Mucosa of descending colon (tissue), 3 donors: ENCODE measurements around the gene NOXA1. TPM values are rescaled to one million over a fixed set of nuclear protein-coding genes. Genes with fewer than 3 reads are reported as not detected.

Experiments
- ATAC-seq: fragments of 200-7000 bp; cut with Tn5 transposase; one replicate; pipeline ENCODE4 v1.9.1; 2020; ENCODE audit warnings: mild to moderate bottlenecking, moderate library complexity
- DNase-seq, 3 donors: peaks; one replicate each; pipeline ENCODE4 v3.0.0-alpha.2; 2020
- H3K36me3 ChIP-seq: fragments of 200-600 bp; one replicate; pipeline ENCODE4 v1.8.0; 2021; ENCODE audit warnings: low read depth, mild to moderate bottlenecking
- H3K4me1 ChIP-seq: fragments of 200-600 bp; one replicate; pipeline ENCODE4 v1.8.0; 2021; ENCODE audit warnings: low read depth, mild to moderate bottlenecking
- H3K4me3 ChIP-seq: fragments of 200-600 bp; one replicate; pipeline ENCODE4 v1.8.0; 2021; ENCODE audit warnings: mild to moderate bottlenecking
- H3K9me3 ChIP-seq: fragments of 200-600 bp; one replicate; pipeline ENCODE4 v1.8.0; 2021; ENCODE audit warnings: mild to moderate bottlenecking
- intact Hi-C, 2 donors: fragments of 100-400 bp; cut with DNase I in 1 of 2; cut with micrococcal nuclease in 1 of 2; formaldehyde crosslinking; loops; one replicate each; pipeline versions ENCODE4 v1.11.0 to v1.11.1; 2022; cut with DNase I, micrococcal nuclease
- total RNA-seq, 3 donors: library from RNA; stranded (reverse); fragmentation: NEBNext Ultra II Directional in 2 of 3; extraction: Animal tissue kit (Norgen Biotek cat#: 25700) in 2 of 3; gene quantifications; one replicate each; pipeline versions ENCODE4 v1.2.1 to v1.2.4, GENCODE V29; 2021 to 2023
- TF ChIP-seq, protein P1 (sequence below): fragments of 200-600 bp; IDR thresholded peaks from one replicate; pipeline ENCODE4 v1.8.0; 2022; ENCODE audit warnings: antibody characterized with exemption, mild to moderate bottlenecking
- donor health status: DM: no; HTN: no; CAD: no; lungs with moderate emphysema.
- donor health status: DM: no; HTN: no; CAD: no.
- donor health status: DM: no; HTN: yes; CAD: no.

Gene NOXA1
- total RNA-seq, 3 donors from 2014 or later, result 18.0 to 41.5 (median 27.2) TPM

DNA sequence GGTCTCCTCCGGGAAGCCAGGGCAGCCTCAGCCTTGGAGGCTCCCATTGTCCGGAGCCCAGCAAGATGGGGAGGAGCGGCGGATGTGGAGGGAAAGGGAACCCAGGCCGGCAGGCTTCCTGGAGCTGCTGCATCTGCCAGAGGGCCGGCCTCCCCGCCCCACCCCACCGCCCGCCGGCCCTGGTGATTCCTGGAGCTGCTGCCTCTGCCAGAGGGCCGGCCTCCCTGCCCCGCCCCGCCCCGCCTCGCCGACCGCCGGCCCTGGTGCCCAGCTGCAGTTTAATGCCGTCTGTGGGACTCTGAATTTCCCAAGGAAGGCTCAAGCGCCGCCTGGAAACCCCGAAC is 31.8 kb upstream of the NOXA1 start:
- intact Hi-C loops, result no loop called here
- DNase-seq, result peak; percentile 84 to 90 (median 87)
- no peaks in the 10 kb centered on the region for H3K36me3 ChIP-seq
- H3K4me3 ChIP-seq, result no peak overlapping the region
- H3K9me3 ChIP-seq, result no peaks in the 10 kb centered on the region
- peak; percentile 91 for ATAC-seq
- peaks cover 18% of the 10 kb centered on the region for H3K4me1 ChIP-seq
- TF ChIP-seq, protein P1, sequence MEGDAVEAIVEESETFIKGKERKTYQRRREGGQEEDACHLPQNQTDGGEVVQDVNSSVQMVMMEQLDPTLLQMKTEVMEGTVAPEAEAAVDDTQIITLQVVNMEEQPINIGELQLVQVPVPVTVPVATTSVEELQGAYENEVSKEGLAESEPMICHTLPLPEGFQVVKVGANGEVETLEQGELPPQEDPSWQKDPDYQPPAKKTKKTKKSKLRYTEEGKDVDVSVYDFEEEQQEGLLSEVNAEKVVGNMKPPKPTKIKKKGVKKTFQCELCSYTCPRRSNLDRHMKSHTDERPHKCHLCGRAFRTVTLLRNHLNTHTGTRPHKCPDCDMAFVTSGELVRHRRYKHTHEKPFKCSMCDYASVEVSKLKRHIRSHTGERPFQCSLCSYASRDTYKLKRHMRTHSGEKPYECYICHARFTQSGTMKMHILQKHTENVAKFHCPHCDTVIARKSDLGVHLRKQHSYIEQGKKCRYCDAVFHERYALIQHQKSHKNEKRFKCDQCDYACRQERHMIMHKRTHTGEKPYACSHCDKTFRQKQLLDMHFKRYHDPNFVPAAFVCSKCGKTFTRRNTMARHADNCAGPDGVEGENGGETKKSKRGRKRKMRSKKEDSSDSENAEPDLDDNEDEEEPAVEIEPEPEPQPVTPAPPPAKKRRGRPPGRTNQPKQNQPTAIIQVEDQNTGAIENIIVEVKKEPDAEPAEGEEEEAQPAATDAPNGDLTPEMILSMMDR, result no peak

DNA sequence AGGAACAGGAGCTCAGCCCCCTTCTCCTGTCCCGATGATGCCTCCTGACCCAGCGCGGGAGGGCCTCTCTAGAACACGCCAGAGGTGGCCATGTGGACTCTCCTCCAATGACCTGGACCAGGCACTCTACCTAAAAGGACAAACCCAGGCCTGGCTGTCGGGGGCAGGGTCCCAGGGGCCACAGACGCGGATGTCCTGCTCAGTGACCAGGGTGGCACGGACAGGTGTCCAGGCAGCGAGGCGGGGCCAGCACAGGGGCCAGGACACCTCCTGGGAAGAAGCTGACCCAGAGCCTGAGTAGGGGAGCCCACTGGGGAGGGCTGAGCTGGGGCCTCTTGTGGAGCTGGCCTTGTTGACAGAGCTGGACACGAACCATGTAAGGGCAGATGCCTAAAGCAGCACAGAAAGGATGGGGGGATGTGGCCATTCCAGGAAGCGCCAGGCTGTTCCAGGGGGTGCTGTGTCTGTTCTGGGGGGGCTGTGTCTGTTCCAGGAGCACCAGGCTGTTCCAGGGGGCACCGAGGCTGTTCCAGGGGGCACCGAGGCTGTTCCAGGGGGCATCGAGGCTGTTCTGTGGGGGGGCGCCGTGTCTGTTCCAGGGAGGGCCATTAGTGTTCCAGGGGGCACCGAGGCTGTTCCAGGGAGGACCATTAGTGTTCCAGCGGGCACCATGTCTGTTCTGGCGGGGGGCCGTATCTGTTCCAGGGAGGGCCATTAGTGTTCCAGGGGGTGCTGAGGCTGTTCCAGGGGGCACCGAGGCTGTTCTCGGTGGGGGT is 30.8 kb upstream of the NOXA1 start:
- no peaks in the 10 kb centered on the region for H3K9me3 ChIP-seq
- ATAC-seq, result no peak

DNA sequence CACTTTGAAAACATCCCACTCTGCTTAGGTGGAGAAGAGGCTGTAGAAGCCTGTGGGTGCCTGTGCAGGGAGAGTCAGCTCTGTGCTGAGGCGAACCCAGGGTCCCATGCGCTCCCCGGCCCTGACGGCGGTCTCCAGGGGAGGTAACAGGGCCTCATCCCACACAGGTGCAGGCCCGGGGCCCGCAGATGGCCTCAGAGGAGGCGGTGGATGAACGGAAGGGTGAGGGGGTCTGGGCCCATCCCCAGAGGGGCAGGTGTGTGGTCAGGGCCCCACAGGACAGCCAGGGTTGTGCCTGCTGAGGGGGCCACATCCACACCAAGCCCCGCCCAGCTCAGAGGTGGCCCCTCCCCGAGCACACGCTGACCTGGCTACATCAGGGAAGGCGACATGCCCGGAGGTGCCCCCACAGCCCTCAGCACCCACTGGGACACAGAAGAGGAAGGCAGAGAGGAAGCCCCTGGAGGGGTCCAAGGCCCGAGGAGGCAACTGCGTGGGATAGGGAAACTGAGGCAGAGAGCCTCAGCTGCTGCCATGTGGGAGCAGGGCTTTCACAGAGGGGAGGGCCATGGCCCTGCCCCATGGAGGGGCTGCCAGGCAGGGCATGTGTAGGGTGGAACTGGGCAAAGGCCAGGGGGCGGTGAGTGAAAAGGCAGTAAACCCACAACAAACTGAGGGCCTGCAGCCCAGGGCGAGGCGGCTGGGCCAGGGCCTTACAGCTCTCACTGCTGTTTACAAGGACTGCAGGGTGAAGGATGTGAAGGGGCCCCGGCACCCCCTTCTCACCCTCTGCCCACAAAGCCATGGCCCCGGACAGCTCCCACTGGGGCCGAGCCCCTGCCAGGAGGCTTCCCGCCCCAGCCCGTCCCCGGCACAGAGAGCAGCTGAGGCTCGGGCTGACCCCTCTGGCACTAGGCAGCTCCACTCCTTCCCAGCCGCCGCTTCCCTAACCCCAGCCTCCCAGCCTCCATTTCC is 29.7 kb upstream of the NOXA1 start:
- Histone ChIP-seq H3K4me3 (no peak overlapping the region), H3K36me3 (no peaks in the 10 kb centered on the region), H3K9me3 (no peaks in the 10 kb centered on the region), H3K4me1 (peaks cover 16% of the 10 kb centered on the region)
- no peak for ATAC-seq
- no peak for DNase-seq
- intact Hi-C loops, result no loop called here
- TF ChIP-seq, protein P1, result no peak

More for the DNA sequence above, 30.8 kb upstream of the NOXA1 start:
- no peak for DNase-seq
- Histone ChIP-seq H3K4me1 (peaks cover 16% of the 10 kb centered on the region), H3K36me3 (no peaks in the 10 kb centered on the region), H3K4me3 (no peak overlapping the region)
- TF ChIP-seq, protein P1, result no peak
- intact Hi-C loops, result no loop called here

DNA sequence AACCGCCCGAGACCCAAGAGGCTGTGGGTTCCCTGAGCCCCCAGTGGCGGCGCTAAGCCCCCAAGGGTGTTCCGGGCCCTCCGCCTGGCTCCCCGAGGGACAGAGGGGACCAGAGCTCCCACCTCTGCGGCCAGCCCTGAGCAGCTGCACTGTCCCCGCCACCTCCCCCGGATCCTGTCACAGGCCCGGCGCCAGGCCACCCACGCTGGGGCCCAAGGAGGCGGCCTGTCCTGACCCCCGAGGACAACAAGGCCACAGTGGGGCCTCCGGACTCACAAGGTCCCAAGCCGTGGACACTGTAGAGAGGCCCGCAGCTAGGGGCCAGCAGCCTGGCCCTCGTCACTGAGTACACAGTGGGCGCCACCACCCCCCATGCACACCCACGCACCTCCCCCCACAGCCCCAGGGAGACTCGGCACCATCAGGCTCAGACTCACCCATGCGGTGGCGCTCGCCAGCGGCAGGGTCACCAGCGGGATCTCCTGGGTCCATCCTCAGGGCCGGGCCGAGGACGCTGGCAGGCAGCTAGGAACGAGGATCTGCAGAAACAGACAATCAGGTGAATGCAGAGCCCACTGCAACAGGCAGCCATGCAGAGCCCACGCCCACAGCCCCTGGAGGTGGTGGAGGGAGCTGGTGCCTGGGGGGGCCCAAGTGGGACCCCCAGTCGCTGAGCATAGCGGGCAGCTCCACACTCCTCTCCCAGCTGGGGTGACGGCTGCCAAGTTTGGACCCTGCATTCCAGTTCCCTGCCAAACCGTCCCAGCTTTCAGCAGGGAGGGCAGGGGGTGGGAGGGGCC is 28.1 kb upstream of the NOXA1 start:
- Histone ChIP-seq H3K4me3 (no peak overlapping the region), H3K9me3 (no peaks in the 10 kb centered on the region), H3K36me3 (no peaks in the 10 kb centered on the region), H3K4me1 (peaks cover 25% of the 10 kb centered on the region)
- TF ChIP-seq, protein P1, result no peak
- DNase-seq (no peak), ATAC-seq (no peak)
- intact Hi-C loops, result no loop called here

DNA sequence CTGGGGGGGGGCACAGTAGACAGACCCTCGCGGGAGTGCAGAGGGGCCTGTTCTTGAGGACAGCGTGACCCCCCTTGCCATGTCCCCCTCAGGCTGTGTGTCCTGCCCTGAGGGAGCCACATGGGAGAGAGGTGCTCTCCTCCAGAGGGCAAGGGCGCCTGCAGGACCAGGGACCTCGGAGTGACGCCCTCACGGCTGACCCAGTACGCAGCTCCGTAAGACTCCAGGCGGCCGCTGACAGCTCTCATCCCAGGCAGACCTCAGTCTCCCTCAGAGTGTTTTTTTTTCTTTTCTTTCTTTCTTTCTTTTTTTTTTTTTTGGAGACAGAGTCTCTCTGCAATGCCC is 27.6 kb upstream of the NOXA1 start:
- no peak for DNase-seq
- H3K4me1 ChIP-seq, result peaks cover 25% of the 10 kb centered on the region
- no peaks in the 10 kb centered on the region for H3K36me3 ChIP-seq
- no peaks in the 10 kb centered on the region for H3K9me3 ChIP-seq
- no peak overlapping the region for H3K4me3 ChIP-seq
- ATAC-seq, result no peak
- TF ChIP-seq, protein P1, result no peak
- intact Hi-C loops, result no loop called here
